B cell (primary cell): Measurements from ENCODE around the gene ADRA2C. TPM values are rescaled to one million over a fixed set of nuclear protein-coding genes. Genes with fewer than 3 reads are reported as not detected.

Source experiments
- ATAC-seq: fragments of 200-7000 bp; cut with Tn5 transposase; one replicate; pipeline ENCODE4 v1.10.0; 2021; ENCODE audit warnings: low read depth, mild to moderate bottlenecking, moderate number of reproducible peaks, moderate library complexity
- CTCF ChIA-PET: fragments of 350-600 bp; sonication (Branson Sonifier 250); formaldehyde crosslinking; loops from one replicate; lab custom pipeline; 2021; ENCODE audit warnings: antibody characterized with exemption, inconsistent platforms; lab: Charles Lee
- POLR2A ChIA-PET: fragments of 350-600 bp; sonication (Branson Sonifier 250); formaldehyde crosslinking; loops from one replicate; lab custom pipeline; 2021; ENCODE audit warnings: antibody characterized with exemption; lab: Charles Lee
- DNase-seq: peaks from one replicate; pipeline ENCODE4 v3.0.0; 2013
- H2AFZ ChIP-seq: 2 replicates; pipeline ENCODE4 v1.6.1; 2012; ENCODE audit warnings: mild to moderate bottlenecking, low read depth, low read length; ENCODE audit not compliant: insufficient read depth, poor library complexity, severe bottlenecking
- H3K27ac ChIP-seq, 2 donors: 1 replicate in 1 of 2; 2 replicates in 1 of 2; pipeline ENCODE4 v1.5.1; 2012 to 2013; ENCODE audit warnings: low read length in 2 of 2, mild to moderate bottlenecking in 2 of 2, moderate library complexity in 1 of 2
- H3K27me3 ChIP-seq, 4 experiments: fragments of 200-600 bp in 1 of 4; sonication (generic) in 1 of 4; replicated peaks in 1 of 4; 1 replicate in 2 of 4; 2 replicates in 2 of 4; pipeline versions ENCODE4 v1.6.1 to v1.7.0; 2013 to 2016; ENCODE audit warnings: low read length in 3 of 4, mild to moderate bottlenecking in 2 of 4, mixed read lengths in 1 of 4, moderate library complexity in 1 of 4; ENCODE audit not compliant: insufficient read depth in 4 of 4, control insufficient read depth in 3 of 4; ENCODE audit errors: control extremely low read depth in 1 of 4
- H3K36me3 ChIP-seq, 2 experiments: replicated peaks in 1 of 2; 1 replicate in 1 of 2; 2 replicates in 1 of 2; pipeline versions ENCODE4 v1.6.1 to v1.7.1; 2013; ENCODE audit warnings: low read length in 1 of 2; ENCODE audit not compliant: insufficient read depth in 2 of 2, control insufficient read depth in 1 of 2; ENCODE audit errors: control extremely low read depth in 1 of 2, extremely low read depth in 1 of 2
- H3K4me1 ChIP-seq, 2 donors: fragments of 200-600 bp in 1 of 2; sonication (generic) in 1 of 2; 1 replicate in 1 of 2; 2 replicates in 1 of 2; pipeline versions ENCODE4 v1.5.1 to v1.6.1; 2013 to 2017; ENCODE audit warnings: low read length in 2 of 2; ENCODE audit not compliant: control insufficient read depth in 2 of 2, insufficient read depth in 2 of 2
- H3K4me2 ChIP-seq: replicated peaks from 2 replicates; pipeline ENCODE3; 2012; ENCODE audit warnings: mild to moderate bottlenecking, low read depth, low read length; ENCODE audit not compliant: poor library complexity, severe bottlenecking
- H3K4me3 ChIP-seq, 5 experiments: fragments of 200-600 bp in 1 of 5; sonication (generic) in 1 of 5; 1 replicate in 3 of 5; 2 replicates in 2 of 5; pipeline versions ENCODE4 v1.5.1 to v1.7.0; 2011 to 2016; ENCODE audit warnings: low read length in 4 of 5, mild to moderate bottlenecking in 4 of 5, low read depth in 2 of 5, control low read depth in 1 of 5, moderate library complexity in 1 of 5; ENCODE audit not compliant: insufficient read depth in 1 of 5; ENCODE audit errors: control extremely low read depth in 1 of 5, extremely low read depth in 1 of 5
- H3K79me2 ChIP-seq: fragments of 200-600 bp; sonication (generic); one replicate; pipeline ENCODE4 v1.6.0; 2016; ENCODE audit warnings: low read length; ENCODE audit not compliant: control insufficient read depth, insufficient read depth
- H3K9ac ChIP-seq: fragments of 200-600 bp; sonication (generic); 2 replicates; pipeline ENCODE4 v1.6.1; 2017; ENCODE audit warnings: mild to moderate bottlenecking, low read length, moderate library complexity
- H3K9me3 ChIP-seq, 3 donors: one replicate each; pipeline versions ENCODE4 v1.6.1 to v1.7.1; 2013; ENCODE audit warnings: low read length in 2 of 3; ENCODE audit not compliant: control insufficient read depth in 2 of 3, insufficient read depth in 1 of 3; ENCODE audit errors: control extremely low read depth in 1 of 3
- H4K20me1 ChIP-seq: 2 replicates; pipeline ENCODE4 v1.6.0; 2012; ENCODE audit warnings: mild to moderate bottlenecking, low read length; ENCODE audit not compliant: insufficient read depth, control insufficient read depth, poor library complexity, severe bottlenecking
- H3K27ac Mint-ChIP-seq: one replicate; pipeline ENCODE4 v1.8.0; 2021; ENCODE audit warnings: mixed read lengths
- H3K27me3 Mint-ChIP-seq: one replicate; pipeline ENCODE4 v1.8.0; 2021; ENCODE audit warnings: mixed read lengths
- H3K4me1 Mint-ChIP-seq: one replicate; pipeline ENCODE4 v1.8.0; 2021; ENCODE audit warnings: mixed read lengths
- H3K4me3 Mint-ChIP-seq: one replicate; pipeline ENCODE4 v1.8.0; 2021; ENCODE audit warnings: mixed read lengths
- H3K9me3 Mint-ChIP-seq: one replicate; pipeline ENCODE4 v1.8.0; 2022; ENCODE audit warnings: mixed read lengths; ENCODE audit not compliant: insufficient read depth
- EZH2 ChIP-seq: IDR thresholded peaks from 2 replicates; pipeline ENCODE4 v1.6.1; 2012; ENCODE audit warnings: borderline replicate concordance, low read depth, mild to moderate bottlenecking, moderate library complexity, low read length; ENCODE audit not compliant: insufficient read depth, poor library complexity, severe bottlenecking
- WGBS: methylation state at CpG from one replicate; pipeline ENCODE4 v1.1.5; 2013; ENCODE audit warnings: missing lambda C conversion rate; ENCODE audit not compliant: insufficient coverage; 5-methylcytosine and 5-hydroxymethylcytosine counted together
- intact Hi-C: fragments of 100-400 bp; cut with micrococcal nuclease; formaldehyde crosslinking; loops from one replicate; pipeline ENCODE4 v1.10.0; 2022
- polyA plus RNA-seq: library from polyadenylated mRNA; depleted of rRNA; stranded (reverse); fragments of >200 nt; gene quantifications from 2 replicates; pipeline ENCODE4 v1.2.3, GENCODE V29; 2012
- total RNA-seq, 2 donors: library from RNA; stranded (reverse); fragments of 120-200 nt in 1 of 2; gene quantifications; 1 replicate in 1 of 2; 2 replicates in 1 of 2; pipeline versions ENCODE4 v1.2.3 to v1.2.4, GENCODE V29; 2013 to 2022
- TF ChIP-seq, protein P1 (sequence below): fragments of 200-600 bp; IDR thresholded peaks from one replicate; pipeline ENCODE4 v1.8.0; 2022; ENCODE audit warnings: antibody characterized with exemption, mild to moderate bottlenecking

The ADRA2C gene
- total and polyA plus RNA-seq, 2 donors (not counting 1 experiment from before 2014, with no cell fraction given) = not detected

DNA sequence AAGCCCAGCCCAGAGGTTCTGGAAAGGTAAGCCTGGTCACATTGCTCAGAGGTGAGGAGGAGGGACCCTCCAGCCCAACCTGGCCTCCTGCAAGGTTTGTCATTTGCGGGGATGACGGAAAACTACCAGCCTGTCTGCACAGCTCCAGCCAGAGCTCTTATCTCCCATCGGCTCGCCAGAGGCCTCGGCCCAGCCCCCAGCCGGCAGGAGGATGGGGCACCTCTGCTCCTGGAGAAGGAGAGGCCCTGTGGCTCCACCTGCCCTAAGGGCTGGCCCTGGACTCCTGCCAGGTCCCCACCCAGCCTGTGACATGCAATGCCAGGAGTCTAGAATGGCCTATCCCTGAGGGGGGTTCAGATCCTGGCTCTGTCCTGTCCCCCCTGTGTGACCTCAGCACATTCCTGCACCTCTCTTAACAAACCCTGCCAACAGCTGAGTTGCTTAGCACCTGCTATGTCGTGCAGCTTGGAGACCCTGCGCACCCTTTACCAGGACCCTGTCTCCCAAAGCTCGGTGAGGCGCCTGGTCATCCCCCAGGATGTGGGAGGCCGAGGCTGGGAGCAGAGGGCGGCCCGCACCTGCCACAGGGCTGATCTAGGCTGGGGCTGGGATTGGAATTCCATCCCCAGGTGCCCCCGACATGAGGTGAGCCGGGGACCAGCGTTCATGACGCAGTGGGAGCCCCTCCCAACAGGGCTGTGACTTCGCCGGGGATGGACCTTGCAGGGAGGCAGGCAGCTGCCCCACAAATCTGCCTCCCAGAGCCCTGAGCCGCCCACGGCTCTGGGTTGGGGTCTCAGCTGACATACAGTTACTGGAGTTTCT is 14.4 kb downstream of the ADRA2C start:
- TF ChIP-seq EZH2 = no peak
- TF ChIP-seq, protein P1, sequence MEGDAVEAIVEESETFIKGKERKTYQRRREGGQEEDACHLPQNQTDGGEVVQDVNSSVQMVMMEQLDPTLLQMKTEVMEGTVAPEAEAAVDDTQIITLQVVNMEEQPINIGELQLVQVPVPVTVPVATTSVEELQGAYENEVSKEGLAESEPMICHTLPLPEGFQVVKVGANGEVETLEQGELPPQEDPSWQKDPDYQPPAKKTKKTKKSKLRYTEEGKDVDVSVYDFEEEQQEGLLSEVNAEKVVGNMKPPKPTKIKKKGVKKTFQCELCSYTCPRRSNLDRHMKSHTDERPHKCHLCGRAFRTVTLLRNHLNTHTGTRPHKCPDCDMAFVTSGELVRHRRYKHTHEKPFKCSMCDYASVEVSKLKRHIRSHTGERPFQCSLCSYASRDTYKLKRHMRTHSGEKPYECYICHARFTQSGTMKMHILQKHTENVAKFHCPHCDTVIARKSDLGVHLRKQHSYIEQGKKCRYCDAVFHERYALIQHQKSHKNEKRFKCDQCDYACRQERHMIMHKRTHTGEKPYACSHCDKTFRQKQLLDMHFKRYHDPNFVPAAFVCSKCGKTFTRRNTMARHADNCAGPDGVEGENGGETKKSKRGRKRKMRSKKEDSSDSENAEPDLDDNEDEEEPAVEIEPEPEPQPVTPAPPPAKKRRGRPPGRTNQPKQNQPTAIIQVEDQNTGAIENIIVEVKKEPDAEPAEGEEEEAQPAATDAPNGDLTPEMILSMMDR = no peak
- H3K4me1 ChIP-seq = no peaks in the 10 kb centered on the region
- H3K4me3 ChIP-seq = no peak overlapping the region
- Mint-ChIP-seq H3K4me3 (no peak overlapping the region), H3K4me1 (no peaks in the 10 kb centered on the region), H3K27me3 (no peaks in the 10 kb centered on the region), H3K27ac (no peak overlapping the region), H3K9me3 (no peaks in the 10 kb centered on the region)
- no peak overlapping the region for H3K4me2 ChIP-seq
- H4K20me1 ChIP-seq = no peaks in the 10 kb centered on the region
- H3K9ac ChIP-seq = no peak overlapping the region
- no peak for DNase-seq
- no peaks in the 10 kb centered on the region for H3K36me3 ChIP-seq
- H3K9me3 ChIP-seq = peaks cover 0 to 25% (median 0%) of the 10 kb centered on the region in 3 donors
- intact Hi-C loops = no loop called here
- H2AFZ ChIP-seq = no peak overlapping the region
- POLR2A ChIA-PET = no interaction called here
- 82% methylated on average over 21 of the region's 21 CpGs for WGBS
- peaks cover 0 to 4% (median 0%) of the 10 kb centered on the region in 4 experiments for H3K27me3 ChIP-seq
- no peaks in the 10 kb centered on the region for H3K79me2 ChIP-seq
- CTCF ChIA-PET = no interaction called here
- H3K27ac ChIP-seq = no peak overlapping the region
- ATAC-seq = no peak

DNA sequence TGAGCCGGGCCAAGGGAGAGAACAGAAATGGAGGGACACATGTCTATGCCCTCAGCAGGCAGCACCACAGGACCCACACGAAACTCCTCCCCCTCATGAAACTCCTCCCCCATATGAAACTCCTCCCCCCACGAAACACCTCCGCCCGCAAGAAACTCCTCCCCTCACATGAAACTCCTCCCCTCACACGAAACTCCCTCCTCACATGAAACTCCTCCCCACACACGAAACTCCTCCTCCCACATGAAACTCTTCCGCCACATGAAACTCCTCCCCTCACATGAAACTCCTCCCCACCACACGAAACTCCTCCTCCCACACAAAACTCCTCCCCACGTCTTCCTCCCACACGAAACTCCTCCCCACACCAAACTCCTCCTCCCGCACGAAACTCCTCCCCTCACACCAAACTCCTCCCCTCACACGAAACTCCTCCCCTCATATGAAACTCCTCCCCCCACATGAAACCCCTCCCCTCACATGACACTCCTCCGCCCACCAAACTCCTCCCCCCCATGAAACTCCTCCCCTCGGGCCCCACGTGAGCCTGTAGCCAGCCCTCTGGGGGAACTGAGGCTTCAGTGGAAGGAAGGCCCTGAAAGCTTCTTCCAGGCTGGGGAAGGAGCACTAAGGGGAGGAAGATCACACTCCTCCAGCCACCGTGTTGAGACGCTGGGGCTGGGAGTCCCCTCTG is 15.2 kb downstream of the ADRA2C start:
- H3K36me3 ChIP-seq = no peaks in the 10 kb centered on the region
- WGBS = 85% methylated on average over 17 of the region's 19 CpGs
- peak; percentile 13 for DNase-seq
- peaks cover 0 to 25% (median 0%) of the 10 kb centered on the region in 3 donors for H3K9me3 ChIP-seq
- H3K27me3 Mint-ChIP-seq = no peaks in the 10 kb centered on the region
- H3K4me2 ChIP-seq = no peak overlapping the region
- no peaks in the 10 kb centered on the region for H3K9me3 Mint-ChIP-seq
- H4K20me1 ChIP-seq = no peaks in the 10 kb centered on the region
- ChIA-PET POLR2A (interaction anchor here (0.6 kb wide), 1 partner anchor 511 kb away, joined by 4 read pairs; no protein-coding TSS in a partner anchor), CTCF (no interaction called here)
- H3K4me1 Mint-ChIP-seq = no peaks in the 10 kb centered on the region
- ATAC-seq = peak; percentile 7
- H3K27me3 ChIP-seq = peaks cover 0 to 4% (median 0%) of the 10 kb centered on the region in 4 experiments
- H3K4me3 ChIP-seq = no peak overlapping the region
- no peaks in the 10 kb centered on the region for H3K79me2 ChIP-seq
- intact Hi-C loops = no loop called here
- H3K27ac Mint-ChIP-seq = no peak overlapping the region
- H3K4me3 Mint-ChIP-seq = no peak overlapping the region
- no peak overlapping the region for H2AFZ ChIP-seq
- no peak overlapping the region for H3K9ac ChIP-seq
- no peak overlapping the region for H3K27ac ChIP-seq
- TF ChIP-seq, protein P1 = no peak
- no peak for TF ChIP-seq EZH2
- no peaks in the 10 kb centered on the region for H3K4me1 ChIP-seq
